Activated gamma-delta T cell treated with anti-CD3 and anti-CD28 coated beads, Interleukin-2, amount 50 U/mL, for 16 hours (primary cell): ENCODE results near the gene CCNI.
"Not testable (repeated sequence)": the region's sequence is repeated elsewhere in the genome, so short reads cannot be mapped to it uniquely, and the experiment has no call there.

Source experiments
- DNase-seq: peaks from one replicate; pipeline ENCODE4 v3.0.0-alpha.2; 2020; ENCODE audit warnings: low read depth

CCNI gene

GRCh38 chr4:77075869-77076799, at the start of gene CCNI:
CCNI (minus strand) TSS chr4:77075989; CDS start chr4:77066362, 9,627 bp downstream.
- DNase-seq, result peak; percentile 84

DNA sequence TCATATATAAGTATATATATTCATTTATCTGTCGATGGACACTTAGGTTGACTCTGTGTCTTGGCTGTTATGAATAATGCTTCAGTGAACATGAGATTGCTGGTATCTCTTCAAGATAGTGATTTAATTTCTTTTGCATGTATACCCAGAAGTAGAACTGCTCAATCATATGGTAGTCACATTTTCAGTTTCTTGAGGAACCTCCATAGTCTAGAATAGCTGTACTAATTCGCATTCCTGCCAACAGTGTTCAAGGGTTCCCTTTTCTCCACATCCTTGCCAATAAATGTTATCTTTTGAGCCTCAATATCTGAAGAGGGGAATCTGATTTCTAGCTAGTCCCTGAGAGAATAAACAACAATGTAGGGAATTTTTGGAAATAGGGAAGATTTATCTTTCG, 48.8 kb upstream of the CCNI start:
- DNase-seq, result no peak

DNA sequence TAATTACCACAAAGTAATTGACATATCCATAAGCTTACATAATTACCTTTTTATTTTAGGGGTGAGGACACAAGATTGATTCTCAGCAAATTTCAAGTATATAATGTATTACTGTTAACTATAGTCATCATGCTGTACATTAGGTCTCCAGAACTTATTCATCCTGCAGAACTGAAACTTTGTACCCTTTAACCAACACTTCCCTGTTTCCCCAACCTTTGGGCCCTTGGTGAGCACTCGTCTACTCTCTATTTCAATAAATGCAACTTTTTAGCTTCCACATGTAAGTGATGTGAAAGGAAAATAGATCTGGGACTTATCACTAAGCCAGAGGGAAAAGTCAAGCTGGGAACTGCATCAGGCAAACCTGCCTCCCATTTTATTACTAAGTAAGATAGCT, 47.6 kb upstream of the CCNI start:
- DNase-seq, result no peak

GRCh38 chr4:77122656-77123055, 46.9 kb upstream of the CCNI start:
- DNase-seq, result no peak

DNA sequence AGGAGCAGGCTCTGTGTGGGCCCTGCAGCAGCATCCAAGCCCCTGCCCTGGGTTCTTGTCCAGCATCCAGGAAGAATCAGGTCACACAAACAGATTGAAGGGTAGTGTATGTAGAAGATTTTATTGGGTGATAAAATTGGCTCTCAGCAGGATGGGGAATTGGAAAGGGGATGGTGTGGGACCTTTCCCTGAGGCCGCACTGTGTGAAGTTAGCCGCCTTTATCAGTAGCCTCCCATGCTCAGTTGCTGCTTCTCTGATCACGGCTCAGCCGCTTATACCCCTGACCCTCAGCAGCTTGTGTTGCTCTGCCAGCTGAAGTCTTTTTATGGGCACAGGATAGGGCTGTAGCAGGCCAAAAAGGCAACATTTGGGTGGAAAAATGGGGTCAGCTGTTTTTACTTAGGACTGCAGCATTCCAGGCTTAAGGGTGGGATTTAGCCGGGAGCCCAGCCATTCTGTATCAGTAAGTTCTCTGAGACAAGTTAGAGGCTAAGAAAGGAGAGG, 46.0 kb upstream of the CCNI start:
- no peak for DNase-seq

DNA sequence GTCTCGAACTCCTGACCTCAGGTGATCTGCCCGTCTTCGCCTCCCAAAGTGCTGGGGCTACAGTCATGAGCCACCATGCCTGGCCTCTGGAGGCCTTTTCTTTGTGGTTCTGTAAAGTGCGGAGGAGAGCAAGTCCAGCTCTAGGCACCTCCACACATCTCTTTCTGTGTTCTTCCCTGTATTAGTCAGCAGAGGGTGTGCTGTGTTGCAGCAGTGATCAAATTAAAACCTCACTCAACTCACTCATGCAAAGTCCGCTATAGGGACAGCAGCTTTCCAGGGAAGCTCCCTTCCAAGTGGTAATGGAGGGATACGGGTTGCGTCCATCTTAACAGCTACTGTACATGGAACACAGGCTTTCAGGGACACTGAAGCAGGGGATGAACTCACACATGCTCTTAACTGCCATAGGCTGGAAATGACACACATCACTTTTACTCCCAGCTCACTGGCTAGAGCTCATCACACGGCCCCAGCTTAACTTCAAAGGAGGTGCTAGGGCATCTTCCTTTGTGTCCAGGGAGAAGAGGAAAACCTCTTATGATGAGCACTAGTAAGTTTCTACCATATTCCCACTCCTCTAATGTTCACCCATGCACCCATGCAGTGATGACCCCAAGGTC, 45.2 kb upstream of the CCNI start:
- DNase-seq, result no peak

GRCh38 chr4:77117721-77118120, 41.9 kb upstream of the CCNI start:
- no peak for DNase-seq

DNA sequence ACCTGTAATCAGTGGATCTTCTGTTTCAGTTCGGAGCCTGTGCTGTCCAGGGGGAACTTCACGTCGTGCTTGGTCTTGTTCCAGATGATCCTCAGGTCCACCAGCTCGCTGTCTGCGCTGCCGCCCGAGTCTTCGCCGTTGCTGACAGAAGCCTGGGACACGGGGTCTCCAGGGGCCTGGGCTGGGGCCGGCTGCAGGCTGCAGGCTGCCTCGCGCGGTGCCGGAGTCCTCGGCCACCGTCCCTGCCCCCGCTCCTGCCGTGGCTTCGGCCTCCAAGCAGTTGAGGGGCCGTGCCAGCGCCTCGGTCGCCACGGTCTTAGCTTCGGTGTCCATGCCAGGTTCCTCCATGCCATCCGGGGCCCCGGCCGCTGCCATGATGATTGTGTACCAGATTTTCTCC, 37.3 kb upstream of the CCNI start:
- no peak for DNase-seq

GRCh38 chr4:77110730-77111129, 34.9 kb upstream of the CCNI start:
- no peak for DNase-seq

GRCh38 chr4:77104791-77105540, 29.2 kb upstream of the CCNI start:
- no peak for DNase-seq

DNA sequence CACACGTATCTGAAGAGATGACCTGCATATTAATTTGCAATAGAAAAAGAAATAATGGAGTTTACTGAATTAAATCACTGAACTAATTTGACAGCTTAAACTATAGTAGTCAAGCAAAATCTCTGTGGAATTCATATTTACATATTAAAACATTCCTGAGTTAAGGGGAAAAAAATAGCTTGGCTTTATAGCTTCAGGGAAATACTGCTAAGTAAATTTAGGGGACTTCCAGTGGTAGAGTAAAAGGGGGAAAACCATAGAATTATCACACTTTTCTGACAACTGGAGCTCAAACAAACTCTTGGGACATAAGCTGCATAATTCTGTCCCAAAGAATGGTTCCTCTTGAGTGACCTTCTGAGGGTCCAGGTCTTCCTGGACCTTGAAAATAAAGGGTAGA, 28.6 kb upstream of the CCNI start:
- no peak for DNase-seq

- DNase-seq, result no peak
Measured at GRCh38 chr4:77100234-77100633, 24.4 kb upstream of the CCNI start.

DNA sequence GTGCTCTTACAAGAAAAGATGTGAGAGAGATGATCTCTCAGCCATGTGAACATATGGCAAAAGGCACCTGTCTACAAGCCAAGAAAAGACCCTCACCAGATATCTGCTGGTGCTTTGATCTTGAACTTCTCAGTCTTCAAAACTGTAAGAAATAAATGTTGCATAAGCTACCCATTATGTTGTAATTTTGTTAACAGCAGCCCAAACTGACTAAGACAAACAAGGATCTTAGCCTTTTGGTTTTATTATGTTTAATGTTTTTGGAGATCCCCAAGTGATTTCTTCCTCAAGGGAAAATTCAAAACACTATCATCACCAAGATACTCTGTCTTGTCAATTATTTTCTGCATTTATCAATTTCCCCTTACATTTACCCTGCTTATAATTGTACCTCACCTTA, 21.8 kb upstream of the CCNI start:
- no peak for DNase-seq

DNA sequence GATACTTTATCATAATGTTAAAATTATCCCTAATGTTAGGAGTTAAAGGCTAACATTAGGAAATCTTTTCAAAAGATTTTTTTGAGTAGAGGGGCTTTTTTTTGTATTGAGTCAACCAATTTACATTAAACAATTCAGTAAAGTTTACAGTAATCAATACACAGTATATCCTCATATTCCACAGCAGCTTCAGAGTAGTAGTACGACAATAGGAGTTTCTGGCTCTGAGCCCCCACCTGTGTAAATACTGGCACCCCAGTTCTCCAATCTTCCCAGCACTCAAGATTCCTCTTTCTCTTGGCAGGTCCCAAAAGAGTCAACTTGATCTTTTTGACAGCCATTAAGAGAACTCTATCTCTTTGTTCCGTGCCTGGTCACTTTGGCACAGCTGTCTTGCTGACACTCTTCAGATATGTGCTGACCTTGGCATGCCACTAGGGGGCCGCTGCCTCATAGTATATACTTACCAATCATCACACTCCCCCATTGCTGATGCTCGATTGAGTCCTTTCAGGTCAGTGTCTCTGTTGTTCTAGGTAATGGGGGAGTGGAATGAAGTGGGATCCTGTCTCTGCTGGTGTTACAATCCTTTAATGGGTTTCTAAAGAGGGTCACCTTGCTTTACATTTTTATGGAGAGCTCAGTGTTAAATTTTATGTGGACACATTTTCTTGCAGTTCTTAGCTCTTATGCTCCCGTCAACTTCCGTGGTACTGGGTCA, 19.5 kb upstream of the CCNI start:
- peak; percentile 58 for DNase-seq

DNA sequence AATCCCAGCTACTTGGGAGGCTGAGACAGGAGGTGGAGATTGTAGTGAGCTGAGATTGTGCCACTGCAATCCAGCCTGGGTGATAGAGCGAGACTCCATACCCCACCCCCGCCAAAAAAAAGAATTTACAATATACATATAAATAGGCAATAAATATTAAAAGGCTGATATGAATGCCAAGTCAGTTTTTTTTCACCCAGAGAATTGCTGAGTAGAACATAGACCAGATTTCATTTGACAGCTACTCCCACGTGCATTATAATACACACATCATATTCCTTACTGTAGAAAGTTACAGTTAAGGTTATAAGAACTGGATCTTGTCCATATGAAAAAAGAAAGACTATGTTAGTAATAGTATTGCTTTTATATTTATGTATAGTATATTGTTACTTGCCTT, 18.7 kb upstream of the CCNI start:
- no peak for DNase-seq

GRCh38 chr4:77093401-77093800, 17.6 kb upstream of the CCNI start:
- DNase-seq, result no peak

- DNase-seq, result no peak
Measured at GRCh38 chr4:77092975-77093374, 17.2 kb upstream of the CCNI start.

DNA sequence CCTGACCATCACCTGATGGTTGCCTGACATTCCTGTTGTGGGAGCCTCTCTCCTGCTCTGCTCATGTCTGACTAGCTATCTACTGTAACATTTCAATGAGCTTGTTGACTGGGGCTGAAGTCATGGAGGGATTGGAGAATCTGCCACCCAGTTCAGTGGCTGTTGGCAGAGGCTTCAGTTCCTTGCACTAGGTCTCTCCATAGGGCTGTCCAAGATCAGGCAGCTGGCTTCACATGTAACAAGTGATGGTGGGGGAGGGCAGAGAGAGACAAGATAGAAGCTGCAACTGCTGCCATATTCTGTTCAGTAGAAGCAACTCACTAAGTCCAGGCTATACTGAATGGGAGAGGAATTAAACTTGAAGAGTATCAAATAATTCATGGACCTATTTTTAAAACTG, 14.1 kb upstream of the CCNI start:
- DNase-seq, result no peak

DNA sequence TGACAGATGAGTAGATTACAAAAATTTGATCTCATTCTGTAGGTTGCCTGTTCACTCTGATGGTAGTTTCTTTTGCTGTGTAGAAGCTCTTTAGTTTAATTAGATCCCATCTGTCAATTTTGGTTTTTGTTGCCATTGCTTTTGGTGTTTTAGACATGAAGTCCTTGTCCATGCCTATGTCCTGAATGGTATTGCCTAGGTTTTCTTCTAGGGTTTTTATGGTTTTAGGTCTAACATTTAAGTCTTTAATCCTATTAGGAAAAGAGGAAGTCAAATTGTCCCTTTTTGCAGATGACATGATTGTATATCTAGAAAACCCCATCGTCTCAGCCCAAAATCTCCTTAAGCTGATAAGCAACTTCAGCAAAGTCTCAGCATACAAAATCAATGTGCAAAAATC, 11.2 kb upstream of the CCNI start:
- DNase-seq, result not testable (repeated sequence)

- no peak for DNase-seq
Measured at GRCh38 chr4:77084019-77084639, 8.3 kb upstream of the CCNI start.

GRCh38 chr4:77082886-77083608, 7.3 kb upstream of the CCNI start:
- DNase-seq, result no peak
